Activated CD4-positive, alpha-beta T cell treated with anti-CD3 and anti-CD28 coated beads, Interleukin-2, amount 10 ng/mL, durations not matched to agents 7 days and 5 days (primary cell): ENCODE measurements around the gene DNAH8. TPM values are rescaled to one million over a fixed set of nuclear protein-coding genes. Genes with fewer than 3 reads are reported as not detected.
"Not testable (repeated sequence)": the region's sequence is repeated elsewhere in the genome, so short reads cannot be mapped to it uniquely, and the experiment has no call there.

Experiments
- CTCF ChIA-PET: fragments of 350-600 bp; sonication (Branson Sonifier 250); formaldehyde crosslinking; loops from one replicate; lab custom pipeline; 2021; ENCODE audit warnings: antibody characterized with exemption; lab: Charles Lee
- POLR2A ChIA-PET: fragments of 350-600 bp; sonication (Branson Sonifier 250); formaldehyde crosslinking; loops from one replicate; lab custom pipeline; 2021; ENCODE audit warnings: antibody characterized with exemption; lab: Charles Lee
- DNase-seq: peaks from one replicate; pipeline ENCODE4 v3.0.0-alpha.2; 2020
- H3K27ac Mint-ChIP-seq: one replicate; pipeline ENCODE4 v1.8.0; 2021; ENCODE audit warnings: mild to moderate bottlenecking, moderate library complexity, mixed read lengths
- H3K27me3 Mint-ChIP-seq: one replicate; pipeline ENCODE4 v1.8.0; 2021; ENCODE audit warnings: mixed read lengths
- H3K36me3 Mint-ChIP-seq: one replicate; pipeline ENCODE4 v1.8.0; 2021; ENCODE audit warnings: low read depth, mixed read lengths
- H3K4me1 Mint-ChIP-seq: one replicate; pipeline ENCODE4 v1.8.0; 2021; ENCODE audit warnings: mixed read lengths
- H3K4me3 Mint-ChIP-seq: one replicate; pipeline ENCODE4 v1.8.0; 2021; ENCODE audit warnings: mild to moderate bottlenecking, moderate library complexity, mixed read lengths
- H3K9me3 Mint-ChIP-seq: one replicate; pipeline ENCODE4 v1.8.0; 2021; ENCODE audit warnings: mixed read lengths
- total RNA-seq, 2 experiments: library from RNA; stranded (reverse); gene quantifications; one replicate each; pipeline ENCODE4 v1.2.3, GENCODE V29; 2021

Gene DNAH8
- total RNA-seq, 2 experiments from 2014 or later = 0.07 to 0.10 TPM

- DNase-seq, H3K4me3 Mint-ChIP-seq, H3K9me3 Mint-ChIP-seq, POLR2A ChIA-PET, H3K27ac Mint-ChIP-seq, H3K4me1 Mint-ChIP-seq, H3K36me3 Mint-ChIP-seq, H3K27me3 Mint-ChIP-seq: not testable (repeated sequence)
- CTCF ChIA-PET = interaction anchor here (0.6 kb wide), 1 partner anchor 234 kb away, joined by 5 read pairs; no protein-coding TSS in a partner anchor
Observed at GRCh38 chr6:38921540-38921939, 206.4 kb downstream of the DNAH8 start.

GRCh38 chr6:38924791-38925509 lies 209.8 kb downstream of the DNAH8 start:
- POLR2A ChIA-PET = no interaction called here
- H3K27ac Mint-ChIP-seq = no peak overlapping the region

DNA sequence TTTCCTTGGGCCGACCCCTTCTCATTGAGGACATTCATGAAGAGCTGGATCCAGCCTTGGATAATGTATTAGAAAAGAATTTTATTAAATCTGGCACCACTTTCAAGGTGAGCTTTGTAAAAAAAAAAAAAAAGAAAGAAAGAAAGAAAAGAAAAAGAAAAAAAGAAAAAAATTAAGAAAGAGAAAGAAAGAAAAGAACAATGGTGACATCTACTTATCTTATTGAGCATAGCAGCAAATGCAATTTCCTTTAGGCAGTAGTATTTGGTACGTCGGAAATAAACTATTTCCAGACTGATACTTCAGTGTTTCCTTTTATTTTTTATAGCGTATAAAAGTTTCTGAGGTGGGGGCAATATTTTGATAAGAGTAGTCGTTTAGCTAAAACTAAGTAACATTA lies 214.4 kb downstream of the DNAH8 start:
- POLR2A ChIA-PET = no interaction called here
- H3K9me3 Mint-ChIP-seq = no peaks in the 10 kb centered on the region
- no peaks in the 10 kb centered on the region for H3K36me3 Mint-ChIP-seq
- H3K27me3 Mint-ChIP-seq = peaks cover 19% of the 10 kb centered on the region
- no peak overlapping the region for H3K27ac Mint-ChIP-seq
- no peaks in the 10 kb centered on the region for H3K4me1 Mint-ChIP-seq
- H3K4me3 Mint-ChIP-seq = no peak overlapping the region
- CTCF ChIA-PET = interaction anchor here (0.5 to 0.7 kb wide), 2 partner anchors 94 to 435 kb away, joined by 3 read pairs; no protein-coding TSS in a partner anchor
- DNase-seq = no peak

More at GRCh38 chr6:38924791-38925509, 209.8 kb downstream of the DNAH8 start:
- Mint-ChIP-seq H3K27me3 (peaks cover 11% of the 10 kb centered on the region), H3K4me1 (no peaks in the 10 kb centered on the region), H3K4me3 (no peak overlapping the region), H3K36me3 (no peaks in the 10 kb centered on the region), H3K9me3 (no peaks in the 10 kb centered on the region)
- CTCF ChIA-PET = no interaction called here
- DNase-seq = no peak

DNA sequence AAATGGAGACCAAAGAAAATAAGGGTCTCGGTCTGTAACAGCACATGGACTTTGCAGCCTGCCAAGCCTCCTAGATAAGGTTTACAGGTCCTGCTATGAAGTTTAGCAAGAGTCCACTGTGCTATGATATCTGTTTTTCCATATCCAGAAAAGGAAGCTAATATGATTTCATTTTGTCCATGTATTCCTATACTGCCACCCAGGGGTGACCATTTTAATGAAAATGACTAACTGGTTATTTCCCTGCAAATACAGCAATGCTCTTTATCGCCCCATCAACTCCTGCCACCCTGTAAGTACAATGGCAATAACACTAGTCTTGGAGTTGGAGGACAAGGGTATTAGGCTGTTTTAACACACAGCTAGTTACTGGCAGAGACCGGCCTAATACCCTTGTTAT lies 218.3 kb downstream of the DNAH8 start:
- Mint-ChIP-seq H3K9me3 (no peaks in the 10 kb centered on the region), H3K4me3 (no peak overlapping the region), H3K4me1 (no peaks in the 10 kb centered on the region), H3K27me3 (peaks cover 14% of the 10 kb centered on the region), H3K27ac (no peak overlapping the region), H3K36me3 (no peaks in the 10 kb centered on the region)
- no peak for DNase-seq
- ChIA-PET CTCF (no interaction called here), POLR2A (no interaction called here)

GRCh38 chr6:38935051-38935450 lies 219.9 kb downstream of the DNAH8 start:
- ChIA-PET POLR2A (no interaction called here), CTCF (no interaction called here)
- Mint-ChIP-seq H3K9me3 (no peaks in the 10 kb centered on the region), H3K36me3 (no peaks in the 10 kb centered on the region), H3K4me1 (no peaks in the 10 kb centered on the region), H3K27ac (no peak overlapping the region), H3K27me3 (peaks cover 10% of the 10 kb centered on the region), H3K4me3 (no peak overlapping the region)
- DNase-seq = no peak

DNA sequence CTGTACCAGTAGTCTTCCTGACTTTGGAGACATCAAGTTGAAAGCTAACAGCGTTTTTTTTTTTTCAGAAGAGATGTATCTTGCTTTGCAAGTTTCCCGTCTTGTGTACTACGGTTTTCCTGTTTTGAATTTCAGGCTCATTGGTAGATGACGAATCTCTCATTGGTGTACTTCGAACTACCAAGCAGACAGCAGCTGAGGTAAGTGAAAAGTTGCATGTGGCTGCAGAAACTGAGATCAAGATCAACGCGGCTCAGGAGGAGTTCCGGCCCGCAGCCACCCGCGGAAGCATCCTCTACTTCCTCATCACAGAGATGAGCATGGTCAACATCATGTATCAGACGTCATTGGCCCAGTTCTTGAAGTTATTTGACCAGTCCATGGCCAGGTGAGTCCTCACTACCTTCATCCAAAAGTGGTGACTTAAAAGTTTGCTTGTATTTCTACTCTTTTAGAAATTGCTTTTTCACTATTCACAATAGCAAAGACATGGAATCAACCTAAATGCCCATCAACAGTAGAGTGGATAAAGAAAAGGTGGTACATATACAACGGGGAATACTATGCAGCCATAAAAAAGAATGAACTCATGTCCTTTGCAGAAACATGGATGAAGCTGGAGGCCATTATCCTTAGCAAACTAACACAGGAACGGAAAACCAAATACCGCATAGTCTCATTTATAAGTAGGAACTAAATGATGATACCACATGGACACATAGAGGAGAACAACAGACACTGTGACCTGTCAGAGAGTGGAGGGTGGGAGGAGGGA lies 222.9 kb downstream of the DNAH8 start:
- H3K27ac Mint-ChIP-seq = no peak overlapping the region
- peaks cover 5% of the 10 kb centered on the region for H3K27me3 Mint-ChIP-seq
- H3K9me3 Mint-ChIP-seq = no peaks in the 10 kb centered on the region
- no peak overlapping the region for H3K4me3 Mint-ChIP-seq
- no peaks in the 10 kb centered on the region for H3K36me3 Mint-ChIP-seq
- CTCF ChIA-PET = no interaction called here
- POLR2A ChIA-PET = no interaction called here
- no peak for DNase-seq
- H3K4me1 Mint-ChIP-seq = no peaks in the 10 kb centered on the region

DNA sequence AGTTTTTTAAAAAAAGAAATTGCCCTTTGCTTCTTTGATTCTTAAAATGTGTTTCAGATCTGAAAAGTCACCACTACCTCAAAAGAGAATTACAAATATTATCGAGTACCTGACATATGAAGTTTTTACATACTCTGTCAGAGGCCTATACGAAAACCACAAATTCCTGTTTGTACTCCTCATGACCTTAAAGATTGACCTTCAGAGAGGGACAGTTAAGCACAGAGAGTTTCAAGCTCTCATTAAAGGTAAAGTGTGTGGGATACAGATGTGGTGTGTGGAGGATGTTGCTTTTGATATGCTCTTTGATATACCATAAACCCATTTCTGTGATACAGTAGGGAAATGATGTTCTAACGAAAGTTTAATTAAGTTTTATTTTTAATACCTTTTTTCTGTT lies 223.6 kb downstream of the DNAH8 start:
- ChIA-PET CTCF (no interaction called here), POLR2A (no interaction called here)
- H3K27me3 Mint-ChIP-seq = peaks cover 5% of the 10 kb centered on the region
- H3K36me3 Mint-ChIP-seq = no peaks in the 10 kb centered on the region
- H3K9me3 Mint-ChIP-seq = no peaks in the 10 kb centered on the region
- no peak overlapping the region for H3K4me3 Mint-ChIP-seq
- H3K27ac Mint-ChIP-seq = no peak overlapping the region
- DNase-seq = no peak
- no peaks in the 10 kb centered on the region for H3K4me1 Mint-ChIP-seq

DNA sequence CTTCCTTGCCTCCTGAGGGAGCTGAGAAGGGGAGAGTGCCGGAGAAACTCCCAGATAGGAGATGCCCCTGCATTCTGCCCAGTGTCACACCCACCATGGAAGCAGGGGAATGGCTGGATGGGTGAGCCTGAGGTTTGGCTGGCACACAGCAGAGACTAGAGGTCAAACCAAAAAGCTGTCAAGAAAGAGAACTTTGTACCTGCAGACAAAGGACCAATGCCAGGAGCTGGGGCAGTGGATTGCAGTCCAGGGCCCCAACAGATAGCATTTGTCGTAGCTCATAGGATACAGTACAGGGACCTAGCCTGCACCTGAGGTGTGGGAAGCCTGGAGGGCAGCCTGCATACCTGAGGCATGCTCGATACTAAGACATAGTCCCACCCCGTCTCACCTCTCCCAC lies 227.3 kb downstream of the DNAH8 start:
- no peak overlapping the region for H3K4me3 Mint-ChIP-seq
- ChIA-PET CTCF (no interaction called here), POLR2A (no interaction called here)
- no peak overlapping the region for H3K27ac Mint-ChIP-seq
- peaks cover 5% of the 10 kb centered on the region for H3K27me3 Mint-ChIP-seq
- DNase-seq = no peak
- H3K4me1 Mint-ChIP-seq = no peaks in the 10 kb centered on the region
- H3K36me3 Mint-ChIP-seq = no peaks in the 10 kb centered on the region
- H3K9me3 Mint-ChIP-seq = no peaks in the 10 kb centered on the region

DNA sequence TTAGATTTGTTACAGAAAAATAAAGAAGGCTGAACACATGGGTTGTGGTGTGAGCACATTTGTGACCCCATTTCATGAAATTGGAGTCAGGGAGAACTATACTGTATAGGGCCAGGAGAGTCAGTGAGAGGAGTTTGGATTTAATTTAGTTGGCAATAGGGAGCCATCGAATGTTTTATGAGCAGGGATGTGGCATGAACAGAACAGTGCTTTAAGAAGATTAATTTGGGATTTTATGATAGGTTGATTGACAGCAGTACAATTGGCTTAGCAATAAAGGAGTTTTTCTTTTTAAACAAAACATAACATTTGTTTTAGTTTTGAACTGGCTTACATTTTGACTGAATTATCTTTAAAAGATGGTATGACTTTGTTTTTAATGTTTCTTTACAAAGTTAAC lies 227.9 kb downstream of the DNAH8 start:
- peaks cover 5% of the 10 kb centered on the region for H3K27me3 Mint-ChIP-seq
- CTCF ChIA-PET = no interaction called here
- no peaks in the 10 kb centered on the region for H3K4me1 Mint-ChIP-seq
- no peak for DNase-seq
- H3K4me3 Mint-ChIP-seq = no peak overlapping the region
- no peaks in the 10 kb centered on the region for H3K36me3 Mint-ChIP-seq
- POLR2A ChIA-PET = no interaction called here
- H3K27ac Mint-ChIP-seq = no peak overlapping the region
- no peaks in the 10 kb centered on the region for H3K9me3 Mint-ChIP-seq

DNA sequence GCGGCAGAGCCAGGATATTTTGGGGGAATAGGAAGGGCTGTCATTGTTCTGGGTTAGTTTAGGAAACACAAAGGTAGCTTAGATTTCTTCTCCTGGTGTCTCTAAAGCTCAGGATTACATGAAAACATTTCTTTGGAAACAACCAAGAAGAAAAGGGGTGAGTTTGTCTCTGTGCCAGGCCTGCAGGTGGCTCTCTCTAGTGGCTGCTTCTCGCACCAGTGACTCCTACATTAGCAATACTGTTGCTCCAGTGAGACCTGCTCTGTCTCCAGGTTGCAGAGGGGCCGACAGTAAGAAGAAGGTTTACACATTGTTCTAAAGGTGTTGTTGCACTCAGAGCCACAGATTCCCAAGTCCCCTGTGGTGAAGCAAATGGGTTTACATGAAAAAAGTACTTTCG lies 228.9 kb downstream of the DNAH8 start:
- Mint-ChIP-seq H3K4me1 (no peaks in the 10 kb centered on the region), H3K27ac (no peak overlapping the region), H3K27me3 (peaks cover 5% of the 10 kb centered on the region), H3K36me3 (no peaks in the 10 kb centered on the region), H3K9me3 (no peaks in the 10 kb centered on the region), H3K4me3 (no peak overlapping the region)
- ChIA-PET CTCF (no interaction called here), POLR2A (no interaction called here)
- no peak for DNase-seq

DNA sequence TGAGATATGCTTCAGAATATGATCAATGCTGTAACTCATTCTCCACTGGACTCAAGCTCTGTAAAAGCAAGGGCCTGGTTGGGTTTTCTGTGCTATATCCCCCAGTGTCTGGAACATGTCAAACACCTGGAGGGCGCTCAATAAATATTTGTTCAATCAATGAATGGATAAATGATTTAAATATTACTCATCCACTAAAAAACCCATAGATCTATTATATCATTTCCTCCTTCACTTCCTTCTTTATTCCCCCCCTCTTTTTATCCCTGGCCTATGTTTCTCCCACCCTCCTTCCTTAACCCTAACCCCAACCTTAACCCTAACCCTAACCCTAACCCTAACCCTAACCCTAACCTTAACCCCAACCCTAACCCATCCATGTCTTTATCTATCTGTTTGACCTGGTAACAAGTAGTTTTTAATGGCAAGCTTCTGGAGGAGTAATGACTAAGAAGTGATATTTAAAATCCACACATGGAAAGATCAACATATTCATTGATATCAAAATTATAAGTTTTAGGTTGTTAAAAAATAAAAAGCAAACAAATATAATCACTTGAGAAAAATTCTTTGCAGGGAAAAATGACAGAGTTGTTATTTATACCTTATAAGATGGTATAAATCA lies 229.7 kb downstream of the DNAH8 start:
- no peak for DNase-seq
- Mint-ChIP-seq H3K36me3 (no peaks in the 10 kb centered on the region), H3K4me1 (no peaks in the 10 kb centered on the region), H3K27me3 (peaks cover 4% of the 10 kb centered on the region), H3K4me3 (no peak overlapping the region), H3K9me3 (no peaks in the 10 kb centered on the region), H3K27ac (no peak overlapping the region)
- ChIA-PET CTCF (no interaction called here), POLR2A (no interaction called here)

- Mint-ChIP-seq H3K36me3 (no peaks in the 10 kb centered on the region), H3K27ac (no peak overlapping the region), H3K27me3 (peaks cover 22% of the 10 kb centered on the region), H3K4me3 (no peak overlapping the region), H3K4me1 (no peaks in the 10 kb centered on the region), H3K9me3 (no peaks in the 10 kb centered on the region)
- ChIA-PET CTCF (no interaction called here), POLR2A (no interaction called here)
- no peak for DNase-seq
Observed at GRCh38 chr6:38955861-38956260, 240.8 kb downstream of the DNAH8 start.

- no peaks in the 10 kb centered on the region for H3K4me1 Mint-ChIP-seq
- no peaks in the 10 kb centered on the region for H3K36me3 Mint-ChIP-seq
- H3K4me3 Mint-ChIP-seq = no peak overlapping the region
- POLR2A ChIA-PET = interaction anchor here (0.6 kb wide), 1 partner anchor 633 kb away, joined by 4 read pairs; no protein-coding TSS in a partner anchor
- CTCF ChIA-PET = no interaction called here
- DNase-seq = no peak
- H3K9me3 Mint-ChIP-seq = no peaks in the 10 kb centered on the region
- no peak overlapping the region for H3K27ac Mint-ChIP-seq
- peaks cover 21% of the 10 kb centered on the region for H3K27me3 Mint-ChIP-seq
Observed at GRCh38 chr6:38957426-38957825, 242.3 kb downstream of the DNAH8 start.
